HCT116 (cell line): ENCODE results near the gene COG2. TPM values are rescaled to one million over a fixed set of nuclear protein-coding genes. Genes with fewer than 3 reads are reported as not detected.

Source experiments
- ATAC-seq: fragments of 200-7000 bp; cut with Tn5 transposase; 2 replicates; pipeline ENCODE4 v1.9.1; 2020; ENCODE audit warnings: mild to moderate bottlenecking, moderate library complexity
- BruUV-seq: library from RNA; stranded (reverse); fragments of 400-500 nt; replicated peaks from 2 replicates; lab custom pipeline; 2021; lab: Mats Ljungman, UMichigan
- CTCF ChIA-PET: fragments of 300-600 bp; sonication (Branson Sonifier 250); formaldehyde crosslinking; loops from one replicate; lab custom pipeline; 2021; ENCODE audit warnings: antibody characterized with exemption; lab: Charles Lee
- POLR2A ChIA-PET: fragments of 300-600, 350-600 bp; sonication (Branson Sonifier 250); formaldehyde crosslinking; loops from one replicate; lab custom pipeline; 2021; ENCODE audit warnings: antibody characterized with exemption; lab: Charles Lee
- RAD21 ChIA-PET, 2 experiments: fragments of 300-600 bp; sonication (Branson Sonifier 250); formaldehyde crosslinking; loops; one replicate each; lab custom pipeline; 2023; ENCODE audit warnings: low total read pairs in 2 of 2; ENCODE audit not compliant: uncharacterized antibody in 2 of 2, unreplicated experiment in 2 of 2, low non-redundant PET in 1 of 2; lab: Charles Lee
- DNase-seq: peaks from one replicate; pipeline ENCODE4 v3.0.0-alpha.2; 2010; ENCODE audit warnings: low read depth, low spot score
- H2AFZ ChIP-seq: fragments of 200-600 bp; shearing (Covaris generic), sonication (generic); 2 replicates; pipeline ENCODE4 v1.6.1; 2017; ENCODE audit warnings: low read depth, mixed run types, mixed read lengths, antibody characterized with exemption, low read length; ENCODE audit not compliant: poor library complexity, severe bottlenecking
- H3K27ac ChIP-seq: 2 replicates; pipeline ENCODE4 v1.5.1; 2012; ENCODE audit warnings: low read depth, low read length
- H3K27me3 ChIP-seq: fragments of 200-600 bp; sonication (generic); 2 replicates; pipeline ENCODE4 v1.6.1; 2016; ENCODE audit warnings: mixed run types, low read length, mixed read lengths; ENCODE audit not compliant: insufficient read depth
- H3K36me3 ChIP-seq, 2 experiments: fragments of 200-500 bp in 1 of 2; fragments of 200-600 bp in 1 of 2; sonication (Bioruptor generic) in 1 of 2; sonication (generic) in 1 of 2; 2 replicates each; pipeline versions ENCODE4 v1.5.1 to v1.6.1; 2014 to 2016; ENCODE audit warnings: low read length in 2 of 2, inconsistent platforms in 1 of 2, mixed read lengths in 1 of 2, mixed run types in 1 of 2; ENCODE audit not compliant: insufficient read depth in 2 of 2, control insufficient read depth in 1 of 2
- H3K4me1 ChIP-seq, 2 experiments: fragments of 200-600 bp in 1 of 2; sonication (generic) in 1 of 2; 2 replicates each; pipeline versions ENCODE4 v1.5.1 to v1.6.1; 2012 to 2017; ENCODE audit warnings: low read length in 2 of 2, inconsistent platforms in 1 of 2, mild to moderate bottlenecking in 1 of 2, mixed read lengths in 1 of 2, mixed run types in 1 of 2, moderate library complexity in 1 of 2; ENCODE audit not compliant: insufficient read depth in 2 of 2, control insufficient read depth in 1 of 2
- H3K4me2 ChIP-seq: fragments of 200-600 bp; sonication (generic); 2 replicates; pipeline ENCODE4 v1.6.1; 2017; ENCODE audit warnings: mixed run types, low read length, mixed read lengths
- H3K4me3 ChIP-seq, 2 experiments: fragments of 200-600 bp in 1 of 2; sonication (generic) in 1 of 2; replicated peaks in 1 of 2; 2 replicates each; pipeline ENCODE4 v1.5.1; 2011 to 2016; ENCODE audit warnings: low read length in 2 of 2, control low read depth in 1 of 2, low read depth in 1 of 2, mild to moderate bottlenecking in 1 of 2, mixed read lengths in 1 of 2, mixed run types in 1 of 2
- H3K79me2 ChIP-seq: fragments of 200-600 bp; sonication (generic); 2 replicates; pipeline ENCODE4 v1.6.1; 2017; ENCODE audit warnings: mild to moderate bottlenecking, mixed run types, low read length, moderate library complexity, mixed read lengths; ENCODE audit not compliant: insufficient read depth
- H3K9ac ChIP-seq: fragments of 200-600 bp; sonication (generic); 2 replicates; pipeline ENCODE4 v1.6.1; 2016; ENCODE audit warnings: low read length, mixed read lengths
- H3K9me2 ChIP-seq: fragments of 200-600 bp; sonication (generic), shearing (Covaris generic); 2 replicates; pipeline ENCODE4 v1.6.1; 2017; ENCODE audit warnings: mixed run types, mild to moderate bottlenecking, moderate library complexity; ENCODE audit not compliant: insufficient read depth
- H3K9me3 ChIP-seq, 2 experiments: fragments of 200-500 bp in 1 of 2; fragments of 200-600 bp in 1 of 2; sonication (Bioruptor generic) in 1 of 2; sonication (generic) in 1 of 2; 2 replicates each; pipeline ENCODE4 v1.6.1; 2014 to 2017; ENCODE audit warnings: low read length in 2 of 2, mixed read lengths in 2 of 2, inconsistent platforms in 1 of 2, low read depth in 1 of 2, mild to moderate bottlenecking in 1 of 2, mixed run types in 1 of 2, moderate library complexity in 1 of 2; ENCODE audit not compliant: control insufficient read depth in 1 of 2, insufficient read depth in 1 of 2
- H4K20me1 ChIP-seq: fragments of 200-600 bp; sonication (generic), shearing (Covaris generic); 2 replicates; pipeline ENCODE4 v1.6.1; 2017; ENCODE audit warnings: mixed run types, mild to moderate bottlenecking, moderate library complexity; ENCODE audit not compliant: insufficient read depth
- ATF3 ChIP-seq: IDR thresholded peaks from 2 replicates; pipeline ENCODE4 v1.6.1; 2012
- CEBPB ChIP-seq: IDR thresholded peaks from 2 replicates; pipeline ENCODE4 v1.6.1; 2012; ENCODE audit warnings: low read depth
- EGR1 ChIP-seq: IDR thresholded peaks from 2 replicates; pipeline ENCODE4 v1.6.1; 2012; ENCODE audit warnings: low read depth
- FOSL1 ChIP-seq: IDR thresholded peaks from 2 replicates; pipeline ENCODE4 v1.6.1; 2012; ENCODE audit warnings: low read depth
- JUND ChIP-seq: IDR thresholded peaks from 2 replicates; pipeline ENCODE4 v1.6.1; 2012
- MAX ChIP-seq: IDR thresholded peaks from 2 replicates; pipeline ENCODE4 v1.6.1; 2012
- POLR2A ChIP-seq: IDR thresholded peaks from 2 replicates; pipeline ENCODE4 v1.7.0; 2011; ENCODE audit warnings: borderline replicate concordance; ENCODE audit not compliant: insufficient read depth, insufficient read length; ENCODE audit errors: extremely low read depth
- POLR2AphosphoS5 ChIP-seq: IDR thresholded peaks from 2 replicates; pipeline ENCODE4 v1.6.1; 2011; ENCODE audit warnings: mild to moderate bottlenecking, low read depth, low read length, moderate library complexity
- SRF ChIP-seq: IDR thresholded peaks from 2 replicates; pipeline ENCODE4 v1.6.1; 2012; ENCODE audit warnings: low read depth
- TCF7L2 ChIP-seq: IDR thresholded peaks from 2 replicates; pipeline ENCODE4 v1.7.0; 2011; ENCODE audit warnings: borderline replicate concordance, inconsistent platforms; ENCODE audit not compliant: insufficient read depth, insufficient read length; ENCODE audit errors: extremely low read depth
- YY1 ChIP-seq: IDR thresholded peaks from 2 replicates; pipeline ENCODE4 v1.6.1; 2011; ENCODE audit warnings: low read length, low read depth, moderate library complexity, mild to moderate bottlenecking; ENCODE audit not compliant: insufficient replicate concordance; ENCODE audit errors: extremely low read depth
- ZBTB33 ChIP-seq: IDR thresholded peaks from 2 replicates; pipeline ENCODE4 v1.6.1; 2011; ENCODE audit warnings: mild to moderate bottlenecking, low read length, moderate library complexity; ENCODE audit not compliant: insufficient replicate concordance; ENCODE audit errors: extremely low read depth
- ZFX ChIP-seq: fragments of 450-650 bp; IDR thresholded peaks from 2 replicates; pipeline ENCODE4 v1.6.1; 2017
- intact Hi-C: fragments of 100-400 bp; cut with micrococcal nuclease; formaldehyde crosslinking; loops from 2 replicates; pipeline ENCODE4 v1.10.0; 2022
- total RNA-seq: library from RNA; stranded (reverse); gene quantifications from one replicate; pipeline ENCODE4 v1.2.1, GENCODE V29; 2021; ENCODE audit not compliant: unreplicated experiment

The COG2 gene
- total RNA-seq, 1 experiment from 2014 or later = 28.6 TPM

GRCh38 chr1:230680300-230681025 lies 38.2 kb downstream of the COG2 start:
- POLR2A ChIA-PET = no interaction called here
- intact Hi-C loops = no loop called here
- CTCF ChIA-PET = no interaction called here
- RAD21 ChIA-PET = no interaction called here
- H3K4me2 ChIP-seq = no peak overlapping the region
- peaks cover 29 to 34% of the 10 kb centered on the region in 2 experiments for H3K4me1 ChIP-seq
- H3K9me3 ChIP-seq = no peaks in the 10 kb centered on the region
- H3K9ac ChIP-seq = no peak overlapping the region
- ATAC-seq (no peak), DNase-seq (no peak)
- no peak for TF ChIP-seq POLR2AphosphoS5
- H3K79me2 ChIP-seq = no peaks in the 10 kb centered on the region
- no peak overlapping the region for H2AFZ ChIP-seq
- H3K27me3 ChIP-seq = no peaks in the 10 kb centered on the region
- H4K20me1 ChIP-seq = no peaks in the 10 kb centered on the region
- H3K4me3 ChIP-seq = no peak overlapping the region
- no peak overlapping the region for H3K27ac ChIP-seq
- H3K36me3 ChIP-seq = peaks cover 6 to 13% of the 10 kb centered on the region in 2 experiments; a peak in 3 of 4 replicates
- BruUV-seq = no TSS peak
- H3K9me2 ChIP-seq = no peaks in the 10 kb centered on the region

- H2AFZ ChIP-seq = no peak overlapping the region
- H4K20me1 ChIP-seq = no peaks in the 10 kb centered on the region
- H3K36me3 ChIP-seq = peaks cover 14 to 19% of the 10 kb centered on the region in 2 experiments
- TF ChIP-seq YY1 (peak; percentile 47), MAX (peak; percentile 31; the same call in 1 of the 2 replicates), JUND (peak; percentile 68), SRF (0 out of 2 replicates have a peak, but pooled peaks have one; percentile 6), ZBTB33 (no peak), ATF3 (no peak), ZFX (no peak), CEBPB (peak; percentile 71), POLR2AphosphoS5 (peak; percentile 46; the same call in 1 of the 2 replicates), POLR2A (no peak), TCF7L2 (no peak), EGR1 (no peak), FOSL1 (peak; percentile 75)
These were observed 39.3 kb downstream of the COG2 start for GRCh38 chr1:230681599-230681998.

More at GRCh38 chr1:230681599-230681998, 39.3 kb downstream of the COG2 start:
- ATAC-seq (peak; percentile 92), DNase-seq (peak; percentile 62)
- RAD21 ChIA-PET = no interaction called here
- intact Hi-C loops = no loop called here
- Histone ChIP-seq H3K27ac (peak overlapping the region; percentile 50; the same call in 1 of the 2 replicates), H3K4me3 (no peak overlapping the region), H3K9me3 (no peaks in the 10 kb centered on the region), H3K27me3 (no peaks in the 10 kb centered on the region), H3K4me2 (peak overlapping the region; percentile 43), H3K79me2 (no peaks in the 10 kb centered on the region), H3K9me2 (no peaks in the 10 kb centered on the region), H3K4me1 (peaks cover 29 to 34% of the 10 kb centered on the region in 2 experiments), H3K9ac (no peak overlapping the region)
- no TSS peak for BruUV-seq
- POLR2A ChIA-PET = no interaction called here
- CTCF ChIA-PET = interaction anchor here (1.4 kb wide), 1 partner anchor 39 kb away, joined by 4 read pairs; the partner anchor contains the start of gene COG2
